T-helper 17 cell (primary cell): ENCODE measurements around the gene DDC. TPM values are rescaled to one million over a fixed set of nuclear protein-coding genes. Genes with fewer than 3 reads are reported as not detected.
A peak's percentile ranks its signal among the peaks of the same experiment; 100 is the strongest.
"Not testable (repeated sequence)": the region's sequence is repeated elsewhere in the genome, so short reads cannot be mapped to it uniquely, and the experiment has no call there.

Experiments used
- ATAC-seq: fragments of 150-1000 bp; cut with Tn5 transposase; 2 replicates; pipeline ENCODE4 v1.10.0; 2021; ENCODE audit warnings: mild to moderate bottlenecking, moderate library complexity
- DNase-seq, 3 donors: peaks; one replicate each; pipeline versions ENCODE4 v3.0.0 to v3.0.0-alpha.2; 2020 to 2021
- H3K9me3 ChIP-seq: one replicate; pipeline ENCODE4 v1.7.0; 2013; ENCODE audit warnings: low read length, mild to moderate bottlenecking; ENCODE audit not compliant: control insufficient read depth, poor library complexity, severe bottlenecking
- H3K27ac Mint-ChIP-seq: one replicate; pipeline ENCODE4 v1.8.0; 2022; ENCODE audit warnings: mild to moderate bottlenecking, moderate library complexity, mixed read lengths
- H3K27me3 Mint-ChIP-seq: one replicate; pipeline ENCODE4 v1.8.0; 2022; ENCODE audit warnings: mixed read lengths
- H3K36me3 Mint-ChIP-seq: one replicate; pipeline ENCODE4 v1.8.0; 2022; ENCODE audit warnings: low read depth, mixed read lengths
- H3K4me1 Mint-ChIP-seq: one replicate; pipeline ENCODE4 v1.8.0; 2022; ENCODE audit warnings: mild to moderate bottlenecking, mixed read lengths
- H3K4me3 Mint-ChIP-seq: one replicate; pipeline ENCODE4 v1.8.0; 2022; ENCODE audit warnings: mild to moderate bottlenecking, moderate library complexity, mixed read lengths
- total RNA-seq, 4 donors: library from RNA in 2 of 4; stranded (reverse) in 2 of 4; gene quantifications; one replicate each; pipeline ENCODE4 v1.2.3 and lab custom pipeline; 2022 to 2026

The DDC gene
- total RNA-seq, 2 donors from 2014 or later = not detected

- H3K27ac Mint-ChIP-seq = peak overlapping the region; percentile 72
These were observed 92.8 kb downstream of the DDC start for GRCh38 chr7:50472427-50472826.

DNA sequence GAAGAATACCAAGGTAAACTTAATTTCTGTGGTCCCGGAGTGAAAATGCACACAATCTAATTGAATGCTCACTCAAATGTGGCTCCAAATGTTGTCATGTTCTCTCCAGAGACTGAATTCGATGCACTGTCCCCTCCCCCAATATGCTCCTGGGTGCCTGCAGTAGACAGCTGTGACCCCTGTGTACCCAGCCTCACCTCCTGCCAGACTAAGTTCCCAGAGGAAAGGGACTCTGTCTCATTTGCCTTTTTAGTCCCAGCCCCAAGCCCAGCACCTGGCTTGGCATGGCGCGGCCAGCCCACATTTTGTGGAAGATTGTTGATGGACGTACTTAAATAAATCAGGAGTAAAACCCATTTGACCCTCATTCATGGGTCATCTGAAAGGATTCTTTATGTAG is 93.2 kb downstream of the DDC start:
- no peak overlapping the region for H3K27ac Mint-ChIP-seq
- DNase-seq (no peak), ATAC-seq (no peak)
- H3K4me1 Mint-ChIP-seq = peaks cover 8% of the 10 kb centered on the region
- H3K36me3 Mint-ChIP-seq = no peaks in the 10 kb centered on the region
- H3K27me3 Mint-ChIP-seq = peaks cover 30% of the 10 kb centered on the region
- no peaks in the 10 kb centered on the region for H3K9me3 ChIP-seq
- no peak overlapping the region for H3K4me3 Mint-ChIP-seq

More at GRCh38 chr7:50472427-50472826, 92.8 kb downstream of the DDC start:
- no peaks in the 10 kb centered on the region for H3K9me3 ChIP-seq
- ATAC-seq (no peak), DNase-seq (no peak)
- H3K27me3 Mint-ChIP-seq = peaks cover 34% of the 10 kb centered on the region
- no peak overlapping the region for H3K4me3 Mint-ChIP-seq
- H3K4me1 Mint-ChIP-seq = peaks cover 6% of the 10 kb centered on the region
- no peaks in the 10 kb centered on the region for H3K36me3 Mint-ChIP-seq

- peaks cover 26% of the 10 kb centered on the region for H3K27me3 Mint-ChIP-seq
- no peaks in the 10 kb centered on the region for H3K9me3 ChIP-seq
- no peak for DNase-seq
- no peak overlapping the region for H3K27ac Mint-ChIP-seq
- no peak overlapping the region for H3K4me3 Mint-ChIP-seq
- peaks cover 8% of the 10 kb centered on the region for H3K4me1 Mint-ChIP-seq
- no peak for ATAC-seq
- H3K36me3 Mint-ChIP-seq = no peaks in the 10 kb centered on the region
These were observed 94.7 kb downstream of the DDC start for GRCh38 chr7:50470250-50471163.

- ATAC-seq = no peak
- DNase-seq = no peak
- Mint-ChIP-seq H3K27ac (no peak overlapping the region), H3K27me3 (peaks cover 34% of the 10 kb centered on the region), H3K36me3 (peaks cover 5% of the 10 kb centered on the region), H3K4me3 (no peak overlapping the region), H3K4me1 (peaks cover 8% of the 10 kb centered on the region)
- no peaks in the 10 kb centered on the region for H3K9me3 ChIP-seq
These were observed 96.0 kb downstream of the DDC start for GRCh38 chr7:50469181-50469580.

GRCh38 chr7:50467817-50468610 is 97.2 kb downstream of the DDC start:
- H3K27me3 Mint-ChIP-seq = peaks cover 25% of the 10 kb centered on the region
- peak; percentile 97 for ATAC-seq
- peak; percentile 55 to 68 (median 59) for DNase-seq
- peaks cover 8% of the 10 kb centered on the region for H3K4me1 Mint-ChIP-seq
- peak overlapping the region; percentile 69 for H3K4me3 Mint-ChIP-seq
- H3K36me3 Mint-ChIP-seq = peaks cover 5% of the 10 kb centered on the region
- H3K9me3 ChIP-seq = no peaks in the 10 kb centered on the region
- H3K27ac Mint-ChIP-seq = peak overlapping the region; percentile 43

DNA sequence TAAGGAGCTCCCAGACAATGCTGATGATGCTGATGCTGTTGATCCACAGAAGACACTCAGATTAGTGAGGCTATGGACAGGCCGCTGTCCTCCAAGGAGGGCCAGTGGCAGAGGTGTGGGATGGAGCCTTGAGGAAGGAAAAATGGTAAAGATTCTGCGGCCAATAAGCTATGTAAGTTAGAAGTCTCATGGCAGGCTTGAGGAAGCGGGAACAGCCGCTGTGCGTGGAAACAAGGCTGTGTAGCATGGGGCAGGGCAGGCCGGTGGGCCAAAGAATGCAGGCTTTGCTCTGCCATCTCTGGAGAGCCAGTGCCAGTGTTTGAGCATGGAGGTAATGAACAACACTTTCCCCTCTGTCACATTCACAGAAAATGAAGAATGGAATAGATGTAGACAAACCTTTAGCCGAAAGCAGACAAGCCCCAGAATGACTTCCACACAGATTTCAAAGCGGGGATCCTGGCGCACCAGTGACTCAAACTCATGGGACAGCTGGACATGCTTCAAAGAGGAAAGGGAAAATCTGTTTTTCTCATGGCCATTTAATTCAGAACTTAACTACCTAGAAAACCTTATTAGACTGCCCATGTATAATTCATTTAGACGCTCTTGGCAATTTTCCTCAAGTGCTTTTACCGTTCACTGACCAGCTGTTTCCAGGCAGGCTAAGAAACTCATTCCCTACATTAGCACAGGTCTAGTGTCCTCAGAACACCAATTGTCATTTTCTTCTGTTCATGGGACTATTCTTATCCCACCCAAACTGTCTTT is 98.2 kb downstream of the DDC start:
- H3K4me1 Mint-ChIP-seq = peaks cover 8% of the 10 kb centered on the region
- ATAC-seq (no peak), DNase-seq (no peak)
- peaks cover 5% of the 10 kb centered on the region for H3K36me3 Mint-ChIP-seq
- H3K9me3 ChIP-seq = no peaks in the 10 kb centered on the region
- peaks cover 18% of the 10 kb centered on the region for H3K27me3 Mint-ChIP-seq
- H3K4me3 Mint-ChIP-seq = peak overlapping the region; percentile 47
- H3K27ac Mint-ChIP-seq = no peak overlapping the region

GRCh38 chr7:50463035-50463434 is 102.2 kb downstream of the DDC start:
- Mint-ChIP-seq H3K36me3 (peaks cover 5% of the 10 kb centered on the region), H3K4me3 (no peak overlapping the region), H3K4me1 (peaks cover 7% of the 10 kb centered on the region), H3K27ac (no peak overlapping the region), H3K27me3 (peaks cover 21% of the 10 kb centered on the region)
- DNase-seq = no peak
- H3K9me3 ChIP-seq = no peaks in the 10 kb centered on the region
- ATAC-seq = no peak

DNA sequence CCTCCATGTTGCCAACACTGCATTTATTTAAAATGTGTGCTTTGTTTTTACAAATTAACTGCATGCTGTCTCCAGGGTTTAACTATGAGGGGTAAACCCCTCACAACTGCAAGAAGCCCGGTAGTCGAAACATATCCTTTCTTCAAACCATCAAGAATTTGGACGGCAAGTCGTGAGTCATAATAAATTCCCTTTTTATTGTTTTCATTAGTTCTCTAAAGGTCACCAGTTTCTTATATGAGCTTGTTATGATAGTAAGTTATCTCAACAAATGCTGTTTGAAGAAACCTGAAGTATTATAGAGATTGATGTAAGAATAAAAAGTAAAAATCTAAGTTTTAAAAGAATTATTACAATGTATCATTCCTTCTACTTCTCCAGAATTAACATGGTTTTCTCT is 102.8 kb downstream of the DDC start:
- DNase-seq (no peak), ATAC-seq (no peak)
- Mint-ChIP-seq H3K36me3 (peaks cover 5% of the 10 kb centered on the region), H3K4me1 (peaks cover 1% of the 10 kb centered on the region), H3K4me3 (no peak overlapping the region), H3K27me3 (peaks cover 27% of the 10 kb centered on the region), H3K27ac (no peak overlapping the region)
- H3K9me3 ChIP-seq = no peaks in the 10 kb centered on the region

GRCh38 chr7:50461695-50462094 is 103.5 kb downstream of the DDC start:
- H3K4me3 Mint-ChIP-seq = no peak overlapping the region
- DNase-seq (no peak), ATAC-seq (no peak)
- no peak overlapping the region for H3K27ac Mint-ChIP-seq
- peaks cover 24% of the 10 kb centered on the region for H3K27me3 Mint-ChIP-seq
- H3K4me1 Mint-ChIP-seq = no peaks in the 10 kb centered on the region
- H3K36me3 Mint-ChIP-seq = peaks cover 5% of the 10 kb centered on the region
- H3K9me3 ChIP-seq = no peaks in the 10 kb centered on the region

DNA sequence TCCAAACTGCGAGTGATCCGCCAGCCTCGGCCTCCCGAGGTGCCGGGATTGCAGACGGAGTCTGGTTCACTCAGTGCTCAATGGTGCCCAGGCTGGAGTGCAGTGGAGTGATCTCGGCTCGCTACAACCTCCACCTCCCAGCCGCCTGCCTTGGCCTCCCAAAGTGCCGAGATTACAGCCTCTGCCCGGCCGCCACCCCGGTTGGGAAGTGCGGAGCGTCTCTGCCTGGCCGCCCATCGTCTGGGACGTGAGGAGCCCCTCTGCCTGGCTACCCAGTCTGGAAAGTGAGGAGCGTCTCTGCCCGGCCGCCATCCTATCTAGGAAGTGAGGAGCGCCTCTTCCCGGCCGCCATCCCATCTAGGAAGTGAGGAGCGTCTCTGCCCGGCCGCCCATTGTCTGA is 106.0 kb downstream of the DDC start:
- not testable (repeated sequence) for H3K36me3 Mint-ChIP-seq, H3K9me3 ChIP-seq, H3K27ac Mint-ChIP-seq, H3K4me1 Mint-ChIP-seq, ATAC-seq, DNase-seq, H3K4me3 Mint-ChIP-seq
- peaks cover 19% of the 10 kb centered on the region for H3K27me3 Mint-ChIP-seq

GRCh38 chr7:50458651-50459050 is 106.6 kb downstream of the DDC start:
- peaks cover 18% of the 10 kb centered on the region for H3K27me3 Mint-ChIP-seq
- H3K4me1 Mint-ChIP-seq, H3K4me3 Mint-ChIP-seq, H3K9me3 ChIP-seq, ATAC-seq, H3K27ac Mint-ChIP-seq, DNase-seq, H3K36me3 Mint-ChIP-seq: not testable (repeated sequence)

DNA sequence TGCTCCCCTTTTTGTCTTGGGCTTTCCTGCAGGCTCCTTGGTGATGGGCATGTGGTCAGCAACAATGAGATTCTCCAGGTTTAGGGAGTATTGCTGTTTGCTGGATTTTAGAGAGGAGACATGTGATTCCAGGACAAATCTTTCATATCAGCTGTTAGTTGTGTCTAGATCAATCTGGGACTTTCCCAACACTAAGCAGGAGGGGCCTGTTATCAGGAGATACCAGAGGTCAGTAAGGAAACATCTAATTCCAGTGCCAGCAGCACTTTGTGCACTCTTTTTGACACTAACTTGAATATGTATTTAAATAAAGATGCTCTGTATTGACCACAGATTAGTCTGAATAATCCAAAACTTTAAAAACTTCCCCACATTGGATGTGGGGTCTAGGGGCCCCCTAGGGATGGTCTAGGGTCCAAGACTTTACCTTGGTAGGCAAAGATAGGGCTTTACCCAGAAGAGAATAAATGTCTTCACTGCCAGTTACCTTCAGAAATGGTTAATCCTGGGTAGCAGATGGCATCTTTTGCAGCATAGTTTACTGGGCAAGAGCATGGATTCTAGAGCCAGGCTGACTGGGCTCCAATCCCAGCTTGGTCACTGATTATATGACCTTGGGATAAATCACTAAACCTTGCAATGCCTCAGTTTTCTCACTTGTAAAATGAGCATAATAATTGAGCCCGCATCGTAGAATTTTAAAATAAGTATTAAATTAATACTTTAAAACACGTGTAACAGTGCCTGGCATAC is 108.7 kb downstream of the DDC start:
- Mint-ChIP-seq H3K4me1 (peaks cover 8% of the 10 kb centered on the region), H3K36me3 (peaks cover 5% of the 10 kb centered on the region), H3K27ac (no peak overlapping the region), H3K4me3 (no peak overlapping the region), H3K27me3 (peaks cover 14% of the 10 kb centered on the region)
- no peaks in the 10 kb centered on the region for H3K9me3 ChIP-seq
- ATAC-seq (no peak), DNase-seq (no peak)
